Large intestine (tissue), 3 donors: ENCODE data around the gene STK25. TPM values are rescaled to one million over a fixed set of nuclear protein-coding genes. Genes with fewer than 3 reads are reported as not detected.

Source experiments
- DNase-seq, 2 donors: peaks; one replicate each; pipeline versions ENCODE4 v3.0.0 to v3.0.0-alpha.2; 2013
- H3K27ac ChIP-seq: one replicate; pipeline ENCODE4 v1.5.1; 2013; ENCODE audit warnings: low read length
- H3K27me3 ChIP-seq: 2 replicates; pipeline ENCODE4 v1.6.1; 2013; ENCODE audit warnings: low read length; ENCODE audit not compliant: control insufficient read depth, insufficient read depth
- H3K36me3 ChIP-seq: 2 replicates; pipeline ENCODE4 v1.6.1; 2013; ENCODE audit warnings: low read length; ENCODE audit not compliant: control insufficient read depth, insufficient read depth
- H3K4me1 ChIP-seq: one replicate; pipeline ENCODE4 v1.6.1; 2013; ENCODE audit warnings: low read length; ENCODE audit not compliant: control insufficient read depth, insufficient read depth
- H3K4me3 ChIP-seq: one replicate; pipeline ENCODE4 v1.5.1; 2013; ENCODE audit warnings: low read length
- H3K9me3 ChIP-seq: one replicate; pipeline ENCODE4 v1.6.1; 2013; ENCODE audit warnings: mild to moderate bottlenecking, low read depth, low read length, moderate library complexity; ENCODE audit not compliant: control insufficient read depth
- WGBS: methylation state at CpG from one replicate; pipeline ENCODE4 v1.1.5; 2013; ENCODE audit warnings: low lambda C conversion rate; ENCODE audit not compliant: insufficient coverage; 5-methylcytosine and 5-hydroxymethylcytosine counted together
- polyA plus RNA-seq: library from polyadenylated mRNA; unstranded; fragments of 120-200 nt; gene quantifications from one replicate; pipeline ENCODE4 v1.2.1, GENCODE V29; 2013

Gene STK25
- polyA plus RNA-seq, 1 donor: 135 TPM

- Histone ChIP-seq H3K4me1 (peaks cover under 1% of the 10 kb centered on the region), H3K9me3 (peaks cover 7% of the 10 kb centered on the region), H3K27me3 (no peaks in the 10 kb centered on the region), H3K36me3 (peaks cover 65% of the 10 kb centered on the region), H3K27ac (no peak overlapping the region), H3K4me3 (no peak overlapping the region)
- no CpG with 5 or more reads among the region's 10 CpGs for WGBS
- DNase-seq: no peak
Observed at GRCh38 chr2:241500016-241500415, 8.4 kb downstream of the STK25 start.

DNA sequence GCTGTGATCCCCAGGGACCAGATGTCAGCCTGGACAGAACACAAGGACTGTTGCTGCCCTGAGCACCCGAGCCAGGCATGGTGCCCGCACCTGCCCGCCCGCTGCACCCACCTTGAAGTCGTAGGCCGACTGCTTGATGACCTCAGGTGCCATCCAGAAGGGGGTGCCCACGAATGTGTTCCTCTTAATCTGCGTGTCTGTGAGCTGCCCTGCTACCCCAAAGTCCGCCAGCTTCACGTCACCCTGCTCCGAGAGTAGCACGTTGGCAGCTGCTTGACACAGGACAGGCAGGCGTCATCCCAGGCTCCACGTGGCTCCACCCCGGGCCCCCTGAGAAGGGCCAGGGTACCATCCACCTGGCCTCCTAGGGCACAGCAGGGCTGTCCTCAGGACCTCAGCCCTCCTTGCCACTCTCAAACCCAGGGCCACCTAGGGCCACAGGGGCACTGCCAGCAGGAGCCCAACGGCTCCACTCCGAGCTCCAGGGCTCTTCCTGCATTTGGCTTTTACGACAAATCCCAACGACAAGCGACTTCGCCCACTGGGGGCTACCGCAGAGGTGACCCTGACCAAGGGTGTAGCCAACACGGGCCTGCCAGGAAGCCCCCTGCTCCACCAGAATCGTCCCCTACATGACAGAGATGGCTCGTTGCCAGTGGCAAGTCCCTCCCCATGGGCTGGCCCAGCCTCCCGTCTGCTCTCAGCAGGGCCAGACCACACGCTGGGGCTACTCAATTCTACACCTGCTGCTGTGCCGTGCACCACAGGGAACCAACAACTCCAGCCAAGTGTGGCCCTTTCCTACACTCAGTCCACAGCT, 9.0 kb downstream of the STK25 start:
- H3K9me3 ChIP-seq: peaks cover 7% of the 10 kb centered on the region
- no peak for DNase-seq
- H3K27ac ChIP-seq: no peak overlapping the region
- no CpG with 5 or more reads among the region's 28 CpGs for WGBS
- H3K4me1 ChIP-seq: peaks cover 8% of the 10 kb centered on the region
- H3K4me3 ChIP-seq: no peak overlapping the region
- peaks cover 70% of the 10 kb centered on the region for H3K36me3 ChIP-seq
- H3K27me3 ChIP-seq: no peaks in the 10 kb centered on the region

GRCh38 chr2:241498115-241499070, 10.0 kb downstream of the STK25 start:
- peaks cover 10% of the 10 kb centered on the region for H3K4me1 ChIP-seq
- no CpG with 5 or more reads among the region's 36 CpGs for WGBS
- H3K27me3 ChIP-seq: no peaks in the 10 kb centered on the region
- peaks cover 7% of the 10 kb centered on the region for H3K9me3 ChIP-seq
- no peak for DNase-seq
- H3K27ac ChIP-seq: no peak overlapping the region
- no peak overlapping the region for H3K4me3 ChIP-seq
- peaks cover 75% of the 10 kb centered on the region for H3K36me3 ChIP-seq

- Histone ChIP-seq H3K9me3 (peaks cover 7% of the 10 kb centered on the region), H3K27me3 (no peaks in the 10 kb centered on the region), H3K27ac (no peak overlapping the region), H3K4me1 (peaks cover 10% of the 10 kb centered on the region), H3K4me3 (no peak overlapping the region), H3K36me3 (peaks cover 85% of the 10 kb centered on the region)
- WGBS: no CpG with 5 or more reads among the region's 29 CpGs
- no peak for DNase-seq
Observed at GRCh38 chr2:241496904-241497877, 11.2 kb downstream of the STK25 start.

DNA sequence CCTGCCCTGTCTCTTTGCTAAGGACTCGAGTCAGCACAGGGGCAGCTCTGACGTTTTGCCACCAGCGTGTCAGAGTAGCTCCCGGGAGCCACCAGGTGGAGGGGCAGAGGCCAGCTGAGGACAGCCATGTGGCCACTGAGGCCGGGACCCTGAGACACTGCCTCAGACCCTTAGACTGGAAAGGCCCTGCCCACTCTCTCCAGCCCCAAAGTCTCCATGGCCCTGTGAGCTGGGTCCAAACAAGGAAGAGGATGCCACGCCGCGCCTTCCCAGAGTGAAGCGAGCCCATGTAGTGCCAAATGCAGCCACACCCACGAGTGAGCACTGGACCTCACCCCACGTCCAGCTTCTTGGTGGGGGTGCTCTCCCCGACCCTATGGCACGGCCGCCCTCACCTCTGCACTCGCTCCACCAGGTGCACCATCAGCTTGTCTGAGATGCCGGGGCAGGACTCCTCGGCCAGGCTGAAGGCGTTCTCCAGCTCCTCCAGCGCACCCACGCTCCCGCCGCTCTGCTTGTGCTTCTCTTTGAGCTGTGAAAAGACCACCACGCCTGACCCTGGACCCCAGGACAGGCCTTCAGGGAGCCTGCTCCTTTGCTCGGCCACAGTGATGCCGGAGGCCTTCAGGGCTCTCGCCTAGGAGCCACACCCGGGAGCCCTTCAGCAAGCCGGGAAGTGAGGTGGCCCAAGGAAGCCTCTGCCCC, 12.2 kb downstream of the STK25 start:
- peaks cover 10% of the 10 kb centered on the region for H3K4me1 ChIP-seq
- no peaks in the 10 kb centered on the region for H3K27me3 ChIP-seq
- no peak overlapping the region for H3K4me3 ChIP-seq
- H3K9me3 ChIP-seq: peaks cover 7% of the 10 kb centered on the region
- no CpG with 5 or more reads among the region's 28 CpGs for WGBS
- peaks cover 90% of the 10 kb centered on the region for H3K36me3 ChIP-seq
- no peak overlapping the region for H3K27ac ChIP-seq
- DNase-seq: no peak

- no CpG with 5 or more reads among the region's 34 CpGs for WGBS
Observed at GRCh38 chr2:241495172-241496002, 13.0 kb downstream of the STK25 start.

DNA sequence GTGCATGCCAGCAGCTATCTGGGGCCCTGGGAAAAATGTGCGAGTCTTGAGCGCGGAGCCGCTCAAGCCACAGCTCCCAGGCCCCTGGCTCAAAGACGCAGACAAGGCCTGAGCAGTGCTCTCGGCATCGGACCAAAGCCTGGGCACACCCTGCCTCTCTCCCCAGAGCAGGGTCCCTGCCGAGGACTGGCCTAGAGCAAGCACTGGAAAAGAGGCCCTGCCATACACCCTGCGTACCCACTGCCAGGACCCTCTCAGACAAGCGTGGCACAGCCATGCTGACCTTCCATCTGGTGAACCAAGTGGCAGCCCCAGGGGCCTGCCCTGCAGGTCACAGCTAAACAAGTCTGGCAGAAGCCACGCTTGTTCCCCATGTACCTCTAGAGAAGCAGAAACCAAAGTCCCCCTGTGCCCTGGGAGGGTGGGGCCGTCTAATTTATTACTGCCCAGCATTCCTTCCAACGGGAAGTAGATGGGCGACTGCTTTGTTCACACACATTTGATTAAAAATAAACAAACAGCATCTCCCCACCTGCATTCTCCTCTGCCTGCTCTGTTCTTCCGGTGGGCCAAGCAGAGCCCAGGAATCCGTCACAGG, 14.0 kb downstream of the STK25 start:
- no CpG with 5 or more reads among the region's 16 CpGs for WGBS

More at GRCh38 chr2:241495172-241496002, 13.0 kb downstream of the STK25 start:
- Histone ChIP-seq H3K4me3 (no peak overlapping the region), H3K27ac (no peak overlapping the region), H3K4me1 (peaks cover 10% of the 10 kb centered on the region), H3K36me3 (peaks cover 87% of the 10 kb centered on the region), H3K9me3 (peaks cover 7% of the 10 kb centered on the region), H3K27me3 (no peaks in the 10 kb centered on the region)
- no peak for DNase-seq

DNA sequence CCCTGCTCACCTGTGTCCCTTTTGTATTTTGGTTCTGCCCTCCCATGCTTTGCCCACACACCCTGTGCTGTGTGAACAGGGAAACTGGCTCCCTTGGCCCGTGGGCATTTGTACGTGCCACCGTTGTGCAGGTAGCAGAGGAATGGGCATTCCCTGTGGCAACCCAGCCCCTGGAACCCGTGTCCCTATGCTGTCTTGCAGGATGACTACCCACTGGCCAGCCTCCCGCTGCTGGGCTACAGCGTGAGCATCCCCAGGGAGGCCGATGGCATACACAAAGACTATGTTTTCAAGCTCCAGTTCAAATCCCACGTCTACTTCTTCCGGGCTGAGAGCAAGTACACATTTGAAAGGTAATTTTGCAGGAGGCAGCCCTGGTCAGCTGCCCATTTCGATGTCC, 15.3 kb downstream of the STK25 start:
- Histone ChIP-seq H3K27ac (no peak overlapping the region), H3K4me3 (no peak overlapping the region), H3K9me3 (no peaks in the 10 kb centered on the region), H3K4me1 (peaks cover 10% of the 10 kb centered on the region), H3K36me3 (peaks cover 78% of the 10 kb centered on the region), H3K27me3 (no peaks in the 10 kb centered on the region)
- DNase-seq: no peak
- WGBS: no CpG with 5 or more reads among the region's 10 CpGs

More for the DNA sequence above, 14.0 kb downstream of the STK25 start:
- Histone ChIP-seq H3K36me3 (peaks cover 86% of the 10 kb centered on the region), H3K9me3 (peaks cover 7% of the 10 kb centered on the region), H3K4me1 (peaks cover 10% of the 10 kb centered on the region), H3K27me3 (no peaks in the 10 kb centered on the region), H3K27ac (no peak overlapping the region), H3K4me3 (no peak overlapping the region)
- DNase-seq: peak; percentile 44 to 63
